Measurements from ENCODE around the gene KCNQ1OT1. TPM values are rescaled to one million over a fixed set of nuclear protein-coding genes. Genes with fewer than 3 reads are reported as not detected.

The KCNQ1OT1 gene
- total RNA-seq, 2 donors from 2014 or later: 2.3 to 3.3 TPM

- DNase-seq (ENCODE audit: low spot score): no peak
- Histone ChIP-seq H3K27me3 (replicated peaks; ENCODE audit: insufficient read depth) (no peaks in the 10 kb centered on the region), H3K4me1 (ENCODE audit: control insufficient read depth in 1 of 2, low read depth in 2 of 2) (no peaks in the 10 kb centered on the region), H3K4me3 (no peak overlapping the region), H3K27ac (no peak overlapping the region), H3K36me3 (no peaks in the 10 kb centered on the region), H3K9me3 (no peaks in the 10 kb centered on the region)
- no peak for TF ChIP-seq CTCF (IDR thresholded peaks at IDR 0.05)
- no peak for ATAC-seq (ENCODE audit: insufficient number of reproducible peaks, low FRiP score, low read depth)
Measured at GRCh38 chr11:2580061-2580421, 119.8 kb downstream of the KCNQ1OT1 start.

GRCh38 chr11:2579315-2580060 is 120.3 kb downstream of the KCNQ1OT1 start:
- no peaks in the 10 kb centered on the region for H3K36me3 ChIP-seq
- ATAC-seq (ENCODE audit: insufficient number of reproducible peaks, low FRiP score, low read depth) (no peak), DNase-seq (ENCODE audit: low spot score) (no peak)
- no peak for TF ChIP-seq CTCF (IDR thresholded peaks at IDR 0.05)
- H3K27ac ChIP-seq: no peak overlapping the region
- H3K4me1 ChIP-seq (ENCODE audit: control insufficient read depth in 1 of 2, low read depth in 2 of 2): no peaks in the 10 kb centered on the region
- no peak overlapping the region for H3K4me3 ChIP-seq
- no peaks in the 10 kb centered on the region for H3K9me3 ChIP-seq
- H3K27me3 ChIP-seq (replicated peaks; ENCODE audit: insufficient read depth): no peaks in the 10 kb centered on the region

GRCh38 chr11:2578929-2579270 is 120.9 kb downstream of the KCNQ1OT1 start:
- Histone ChIP-seq H3K36me3 (no peaks in the 10 kb centered on the region), H3K4me3 (no peak overlapping the region), H3K9me3 (no peaks in the 10 kb centered on the region), H3K27me3 (replicated peaks; ENCODE audit: insufficient read depth) (no peaks in the 10 kb centered on the region), H3K4me1 (ENCODE audit: control insufficient read depth in 1 of 2, low read depth in 2 of 2) (no peaks in the 10 kb centered on the region), H3K27ac (no peak overlapping the region)
- ATAC-seq (ENCODE audit: insufficient number of reproducible peaks, low FRiP score, low read depth) (no peak), DNase-seq (ENCODE audit: low spot score) (no peak)
- no peak for TF ChIP-seq CTCF (IDR thresholded peaks at IDR 0.05)

- no peak for DNase-seq (ENCODE audit: low spot score)
- Histone ChIP-seq H3K27me3 (replicated peaks; ENCODE audit: insufficient read depth) (no peaks in the 10 kb centered on the region), H3K4me3 (no peak overlapping the region), H3K4me1 (ENCODE audit: control insufficient read depth in 1 of 2, low read depth in 2 of 2) (no peaks in the 10 kb centered on the region), H3K9me3 (no peaks in the 10 kb centered on the region), H3K27ac (no peak overlapping the region), H3K36me3 (no peaks in the 10 kb centered on the region)
- no peak for TF ChIP-seq CTCF (IDR thresholded peaks at IDR 0.05)
- no peak for ATAC-seq (ENCODE audit: insufficient number of reproducible peaks, low FRiP score, low read depth)
Measured at GRCh38 chr11:2577991-2578928, 121.5 kb downstream of the KCNQ1OT1 start.

Measured in thoracic aorta (tissue), 2 donors.